ACC112 (cell line): Measurements from ENCODE around the gene RNF8.
A peak's percentile ranks its signal among the peaks of the same experiment; 100 is the strongest.
"Not testable (repeated sequence)": the region's sequence is repeated elsewhere in the genome, so short reads cannot be mapped to it uniquely, and the experiment has no call there.

Experiments used
- H2AFZ ChIP-seq: fragments of 200-600 bp; sonication (generic); one replicate; pipeline ENCODE4 v1.6.0; 2017; ENCODE audit warnings: antibody characterized with exemption, low read length; ENCODE audit not compliant: unreplicated experiment
- H3K27ac ChIP-seq: fragments of 200-600 bp; sonication (generic); 2 replicates; pipeline ENCODE4 v1.5.1; 2014; ENCODE audit warnings: low read depth, mild to moderate bottlenecking, antibody characterized with exemption, low read length, moderate library complexity
- H3K27me3 ChIP-seq: fragments of 200-600 bp; sonication (generic); 2 replicates; pipeline ENCODE4 v1.6.1; 2014; ENCODE audit warnings: mild to moderate bottlenecking, antibody characterized with exemption, low read length, moderate library complexity, mixed read lengths; ENCODE audit not compliant: insufficient read depth
- H3K36me3 ChIP-seq: fragments of 200-600 bp; sonication (generic); 2 replicates; pipeline ENCODE4 v1.6.1; 2016; ENCODE audit warnings: mild to moderate bottlenecking, antibody characterized with exemption, low read length, moderate library complexity, mixed read lengths; ENCODE audit not compliant: insufficient read depth
- H3K4me1 ChIP-seq: fragments of 200-600 bp; sonication (generic); one replicate; pipeline ENCODE4 v1.6.1; 2016; ENCODE audit warnings: low read length, mixed read lengths; ENCODE audit not compliant: insufficient read depth, unreplicated experiment, control insufficient read depth
- H3K4me3 ChIP-seq: fragments of 200-600 bp; sonication (generic); 2 replicates; pipeline ENCODE4 v1.5.1; 2014; ENCODE audit warnings: mild to moderate bottlenecking, low read depth, low read length
- H3K79me2 ChIP-seq: fragments of 200-600 bp; sonication (generic); one replicate; pipeline ENCODE4 v1.6.0; 2016; ENCODE audit warnings: low read length; ENCODE audit not compliant: control insufficient read depth, unreplicated experiment, insufficient read depth

The RNF8 gene, protein sequence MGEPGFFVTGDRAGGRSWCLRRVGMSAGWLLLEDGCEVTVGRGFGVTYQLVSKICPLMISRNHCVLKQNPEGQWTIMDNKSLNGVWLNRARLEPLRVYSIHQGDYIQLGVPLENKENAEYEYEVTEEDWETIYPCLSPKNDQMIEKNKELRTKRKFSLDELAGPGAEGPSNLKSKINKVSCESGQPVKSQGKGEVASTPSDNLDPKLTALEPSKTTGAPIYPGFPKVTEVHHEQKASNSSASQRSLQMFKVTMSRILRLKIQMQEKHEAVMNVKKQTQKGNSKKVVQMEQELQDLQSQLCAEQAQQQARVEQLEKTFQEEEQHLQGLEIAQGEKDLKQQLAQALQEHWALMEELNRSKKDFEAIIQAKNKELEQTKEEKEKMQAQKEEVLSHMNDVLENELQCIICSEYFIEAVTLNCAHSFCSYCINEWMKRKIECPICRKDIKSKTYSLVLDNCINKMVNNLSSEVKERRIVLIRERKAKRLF

GRCh38 chr6:37353761-37354525 lies at the start of gene RNF8:
RNF8 (plus strand) TSS chr6:37353983; CDS start chr6:37354165, 182 bp downstream.
- no peaks in the 10 kb centered on the region for H3K27me3 ChIP-seq
- H3K36me3 ChIP-seq: no peaks in the 10 kb centered on the region
- peak within 1 kb of the TSS; percentile 83 for H3K4me3 ChIP-seq
- no peak within 1 kb of the TSS for H3K27ac ChIP-seq
- peak within 1 kb of the TSS; percentile 96 for H2AFZ ChIP-seq
- peaks cover 7% of the 10 kb centered on the region for H3K4me1 ChIP-seq
- H3K79me2 ChIP-seq: peaks cover 47% of the 10 kb centered on the region

DNA sequence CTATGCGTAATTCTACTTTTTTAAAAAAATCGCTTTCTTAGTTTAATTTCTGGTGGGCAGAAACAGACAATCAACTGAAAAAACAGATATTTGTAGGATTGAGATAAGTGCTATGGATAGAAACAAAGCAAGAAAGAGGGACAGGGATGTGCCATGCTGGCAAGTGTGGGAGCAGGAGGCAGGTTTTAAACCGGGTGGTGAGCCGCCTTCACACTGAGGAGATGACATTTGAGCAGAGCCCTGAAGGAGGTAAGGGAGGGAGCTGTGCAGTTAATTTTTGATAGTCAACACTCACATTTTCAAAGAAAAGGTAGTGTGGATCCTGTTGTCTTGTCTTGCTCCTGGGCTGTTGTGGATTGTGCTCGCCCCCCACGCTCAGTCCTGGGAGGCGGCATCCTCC lies 49.0 kb upstream of the RNF8 start:
- H3K79me2 ChIP-seq: no peaks in the 10 kb centered on the region
- H3K27ac ChIP-seq: no peak overlapping the region
- H3K27me3 ChIP-seq: no peaks in the 10 kb centered on the region
- no peaks in the 10 kb centered on the region for H3K36me3 ChIP-seq
- H3K4me1 ChIP-seq: no peaks in the 10 kb centered on the region
- no peak overlapping the region for H2AFZ ChIP-seq
- H3K4me3 ChIP-seq: no peak overlapping the region

GRCh38 chr6:37305841-37306425 lies 47.9 kb upstream of the RNF8 start:
- no peak overlapping the region for H3K4me3 ChIP-seq
- no peaks in the 10 kb centered on the region for H3K36me3 ChIP-seq
- no peaks in the 10 kb centered on the region for H3K27me3 ChIP-seq
- H3K79me2 ChIP-seq: no peaks in the 10 kb centered on the region
- no peak overlapping the region for H3K27ac ChIP-seq
- no peaks in the 10 kb centered on the region for H3K4me1 ChIP-seq
- H2AFZ ChIP-seq: no peak overlapping the region

DNA sequence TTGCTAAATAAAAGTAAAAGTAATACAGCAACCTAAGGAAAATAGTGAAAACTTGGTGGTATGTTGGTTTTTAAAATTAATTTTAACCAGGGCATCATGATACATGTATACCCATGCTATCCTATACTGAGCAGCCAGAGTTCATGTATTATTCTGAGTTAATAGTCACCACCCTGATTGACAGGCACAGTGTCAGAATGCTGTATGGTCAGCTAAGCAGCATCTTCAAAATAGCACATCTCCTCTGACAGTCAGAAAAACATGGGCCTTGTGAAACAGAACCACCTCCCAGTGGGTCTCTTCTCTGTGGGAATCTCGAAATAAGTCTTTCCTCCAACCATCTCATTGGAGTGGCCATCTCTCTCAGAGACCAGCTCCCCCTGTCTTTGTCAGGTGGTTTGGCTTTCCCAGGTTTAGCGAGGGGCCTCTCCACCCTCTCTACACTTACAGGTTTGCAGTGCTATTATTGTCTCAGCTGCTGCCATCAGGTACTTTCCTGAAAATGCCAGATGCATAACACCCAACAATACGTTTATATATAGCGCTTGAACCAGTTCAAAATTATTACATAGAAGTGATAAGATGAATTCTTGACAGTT lies 47.1 kb upstream of the RNF8 start:
- Histone ChIP-seq H3K27me3 (no peaks in the 10 kb centered on the region), H3K79me2 (no peaks in the 10 kb centered on the region), H3K4me3 (no peak overlapping the region), H3K27ac (no peak overlapping the region), H3K4me1 (peaks cover under 1% of the 10 kb centered on the region), H2AFZ (no peak overlapping the region), H3K36me3 (no peaks in the 10 kb centered on the region)

DNA sequence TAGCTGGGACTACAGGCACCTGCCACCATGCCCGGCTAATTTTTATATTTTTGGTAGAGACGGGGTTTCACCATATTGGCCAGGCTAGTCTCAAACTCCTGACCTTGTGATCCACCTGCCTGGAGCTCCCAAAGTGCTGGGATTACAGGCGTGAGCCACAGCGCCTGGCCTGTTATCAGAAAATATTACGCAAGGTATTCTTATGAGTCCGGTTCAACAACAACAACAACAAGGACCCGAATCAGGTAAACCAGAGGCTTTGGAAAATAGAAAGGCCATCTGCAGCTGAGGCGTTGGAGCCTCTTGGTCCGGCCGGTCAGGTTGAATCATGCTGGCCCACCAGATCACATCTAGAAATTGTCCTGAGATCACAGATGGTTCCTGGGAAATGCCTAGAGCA lies 46.3 kb upstream of the RNF8 start:
- not testable (repeated sequence) for H3K27ac ChIP-seq, H3K4me3 ChIP-seq, H3K36me3 ChIP-seq, H3K79me2 ChIP-seq, H2AFZ ChIP-seq, H3K4me1 ChIP-seq, H3K27me3 ChIP-seq

DNA sequence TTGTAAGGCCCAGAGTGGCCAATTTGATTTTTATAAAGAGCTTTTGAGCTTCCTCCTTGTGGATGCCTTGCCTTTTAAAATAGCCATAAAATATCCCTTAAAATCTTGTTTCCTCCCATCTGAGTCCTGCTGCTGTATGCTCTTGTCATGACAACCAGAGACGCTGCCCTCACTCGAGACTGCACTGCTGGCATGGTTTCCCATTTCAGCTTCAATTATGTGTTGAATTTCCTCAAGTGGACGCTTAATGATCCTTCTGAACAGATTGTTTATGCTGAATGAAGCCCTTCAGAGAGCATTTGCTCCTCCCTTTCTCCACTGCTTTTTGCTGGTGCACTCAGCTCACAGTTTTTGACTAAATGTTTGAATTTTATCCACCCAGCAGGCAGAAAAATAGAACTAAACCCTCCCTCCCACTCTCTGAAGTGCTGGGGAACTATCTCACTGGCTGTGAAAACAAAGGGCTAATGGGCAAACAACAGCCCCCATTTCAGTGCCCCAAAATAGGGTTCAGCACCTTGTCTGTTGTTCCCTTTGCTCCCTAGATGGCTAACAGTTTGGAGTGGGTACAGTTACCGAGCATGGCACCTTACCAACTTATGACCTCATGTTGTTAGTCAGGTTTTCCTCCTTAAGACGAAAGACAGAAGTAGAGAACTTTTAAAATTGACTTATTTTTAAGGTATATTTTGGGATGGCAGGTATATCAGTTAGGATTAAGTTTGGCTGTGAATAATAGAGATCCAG lies 45.5 kb upstream of the RNF8 start:
- H3K27me3 ChIP-seq: no peaks in the 10 kb centered on the region
- H3K27ac ChIP-seq: no peak overlapping the region
- H3K36me3 ChIP-seq: no peaks in the 10 kb centered on the region
- H3K79me2 ChIP-seq: no peaks in the 10 kb centered on the region
- H2AFZ ChIP-seq: no peak overlapping the region
- peaks cover 8% of the 10 kb centered on the region for H3K4me1 ChIP-seq
- H3K4me3 ChIP-seq: no peak overlapping the region

GRCh38 chr6:37309046-37309445 lies 44.7 kb upstream of the RNF8 start:
- Histone ChIP-seq H3K27ac (no peak overlapping the region), H3K27me3 (no peaks in the 10 kb centered on the region), H3K79me2 (no peaks in the 10 kb centered on the region), H3K4me1 (peaks cover 8% of the 10 kb centered on the region), H2AFZ (no peak overlapping the region), H3K4me3 (no peak overlapping the region), H3K36me3 (0 out of 2 replicates have a peak, but pooled peaks cover 3% of the 10 kb centered on the region)

GRCh38 chr6:37309692-37310091 lies 44.1 kb upstream of the RNF8 start:
- H3K79me2 ChIP-seq: no peaks in the 10 kb centered on the region
- H3K4me3 ChIP-seq: no peak overlapping the region
- no peak overlapping the region for H2AFZ ChIP-seq
- 0 out of 2 replicates have a peak, but pooled peaks cover 3% of the 10 kb centered on the region for H3K36me3 ChIP-seq
- H3K27ac ChIP-seq: no peak overlapping the region
- H3K4me1 ChIP-seq: peaks cover 8% of the 10 kb centered on the region
- H3K27me3 ChIP-seq: no peaks in the 10 kb centered on the region

- H3K4me1 ChIP-seq: peaks cover 8% of the 10 kb centered on the region
- H3K27me3 ChIP-seq: no peaks in the 10 kb centered on the region
- H3K36me3 ChIP-seq: 0 out of 2 replicates have a peak, but pooled peaks cover 7% of the 10 kb centered on the region
- no peaks in the 10 kb centered on the region for H3K79me2 ChIP-seq
- H2AFZ ChIP-seq: no peak overlapping the region
- H3K27ac ChIP-seq: no peak overlapping the region
- H3K4me3 ChIP-seq: no peak overlapping the region
Observed at GRCh38 chr6:37310966-37311365, 42.8 kb upstream of the RNF8 start.
